H9 (cell line): ENCODE data around the gene RBPJL. TPM values are rescaled to one million over a fixed set of nuclear protein-coding genes. Genes with fewer than 3 reads are reported as not detected.

ENCODE experiments used
- DNase-seq: peaks from one replicate; pipeline ENCODE4 v3.0.0-alpha.2; 2017
- H2AFZ ChIP-seq: one replicate; pipeline ENCODE4 v1.6.1; 2013; ENCODE audit warnings: mild to moderate bottlenecking, low read length, control low read depth, moderate library complexity
- H2AK5ac ChIP-seq: 2 replicates; pipeline ENCODE4 v1.6.1; 2013; ENCODE audit warnings: low read length, control low read depth, mixed read lengths; ENCODE audit not compliant: insufficient read length
- H2BK120ac ChIP-seq: one replicate; pipeline ENCODE4 v1.6.1; 2013; ENCODE audit warnings: low read depth, mild to moderate bottlenecking, low read length, control low read depth, inconsistent platforms; ENCODE audit not compliant: poor library complexity, severe bottlenecking
- H2BK12ac ChIP-seq: 2 replicates; pipeline ENCODE4 v1.6.1; 2013; ENCODE audit warnings: low read length, control low read depth, mixed read lengths, low read depth; ENCODE audit not compliant: insufficient read length
- H2BK15ac ChIP-seq: 2 replicates; pipeline ENCODE4 v1.6.1; 2013; ENCODE audit warnings: low read depth, low read length, control low read depth
- H2BK20ac ChIP-seq: one replicate; pipeline ENCODE4 v1.6.1; 2013; ENCODE audit warnings: low read depth, mild to moderate bottlenecking, low read length, control low read depth, inconsistent platforms; ENCODE audit not compliant: poor library complexity, severe bottlenecking
- H2BK5ac ChIP-seq: 2 replicates; pipeline ENCODE4 v1.6.1; 2013; ENCODE audit warnings: low read length, control low read depth, mixed read lengths; ENCODE audit not compliant: insufficient read length
- H3K14ac ChIP-seq: 2 replicates; pipeline ENCODE4 v1.6.1; 2013; ENCODE audit warnings: low read length, control low read depth; ENCODE audit not compliant: insufficient read depth
- H3K18ac ChIP-seq: 2 replicates; pipeline ENCODE4 v1.6.1; 2013; ENCODE audit warnings: low read depth, mild to moderate bottlenecking, mixed read lengths, low read length, control low read depth; ENCODE audit not compliant: insufficient read length
- H3K23ac ChIP-seq: 2 replicates; pipeline ENCODE4 v1.6.1; 2013; ENCODE audit warnings: low read length, control low read depth, mixed read lengths, low read depth; ENCODE audit not compliant: insufficient read length
- H3K23me2 ChIP-seq: 2 replicates; pipeline ENCODE4 v1.6.1; 2013; ENCODE audit warnings: low read depth, mild to moderate bottlenecking, mixed read lengths, low read length, control low read depth; ENCODE audit not compliant: insufficient read length, poor library complexity, severe bottlenecking
- H3K27ac ChIP-seq: 2 replicates; pipeline ENCODE4 v1.5.1; 2013; ENCODE audit warnings: low read length, control low read depth, mixed read lengths, low read depth; ENCODE audit not compliant: insufficient read length
- H3K27me3 ChIP-seq: 2 replicates; pipeline ENCODE4 v1.6.1; 2013; ENCODE audit warnings: low read length, control low read depth, inconsistent platforms; ENCODE audit not compliant: insufficient read depth
- H3K4ac ChIP-seq: 2 replicates; pipeline ENCODE4 v1.6.1; 2013; ENCODE audit warnings: low read depth, mild to moderate bottlenecking, control low read depth, inconsistent platforms, low read length, moderate library complexity
- H3K4me1 ChIP-seq: 2 replicates; pipeline ENCODE4 v1.6.1; 2013; ENCODE audit warnings: low read length, control low read depth, inconsistent platforms; ENCODE audit not compliant: insufficient read depth
- H3K4me2 ChIP-seq: 2 replicates; pipeline ENCODE4 v1.6.1; 2013; ENCODE audit warnings: low read length, control low read depth, mixed read lengths; ENCODE audit not compliant: insufficient read length, insufficient read depth
- H3K56ac ChIP-seq: 2 replicates; pipeline ENCODE4 v1.6.1; 2013; ENCODE audit warnings: low read depth, mild to moderate bottlenecking, mixed read lengths, low read length, control low read depth; ENCODE audit not compliant: insufficient read length
- H3K79me1 ChIP-seq: 2 replicates; pipeline ENCODE4 v1.6.1; 2013; ENCODE audit warnings: low read depth, mild to moderate bottlenecking, moderate library complexity, low read length, control low read depth, inconsistent platforms; ENCODE audit not compliant: insufficient read depth, poor library complexity, severe bottlenecking
- H3K79me2 ChIP-seq: 2 replicates; pipeline ENCODE4 v1.6.1; 2013; ENCODE audit warnings: low read length, control low read depth, inconsistent platforms; ENCODE audit not compliant: insufficient read depth
- H3K9ac ChIP-seq: 2 replicates; pipeline ENCODE4 v1.6.1; 2013; ENCODE audit warnings: low read length, control low read depth, mixed read lengths; ENCODE audit not compliant: insufficient read length; ENCODE audit errors: extremely low read depth
- H3K9me3 ChIP-seq: one replicate; pipeline ENCODE4 v1.6.1; 2013; ENCODE audit warnings: low read depth, low read length, inconsistent platforms; ENCODE audit not compliant: control insufficient read depth
- H3T11ph ChIP-seq: one replicate; pipeline ENCODE4 v1.6.1; 2013; ENCODE audit warnings: mild to moderate bottlenecking, low read length, control low read depth, inconsistent platforms
- H4K20me1 ChIP-seq: one replicate; pipeline ENCODE4 v1.6.1; 2013; ENCODE audit not compliant: control insufficient read depth, insufficient read length, insufficient read depth
- H4K5ac ChIP-seq: 2 replicates; pipeline ENCODE4 v1.6.1; 2013; ENCODE audit warnings: low read depth, mild to moderate bottlenecking, mixed read lengths, low read length, control low read depth; ENCODE audit not compliant: insufficient read length
- H4K8ac ChIP-seq: replicated peaks from 2 replicates; pipeline ENCODE4 v1.6.1; 2013; ENCODE audit warnings: low read length, control low read depth, mixed read lengths, low read depth; ENCODE audit not compliant: insufficient read length
- H4K91ac ChIP-seq: 2 replicates; pipeline ENCODE4 v1.6.1; 2013; ENCODE audit warnings: low read depth, mild to moderate bottlenecking, moderate library complexity, mixed read lengths, low read length, control low read depth; ENCODE audit not compliant: insufficient read length
- H3K27ac Mint-ChIP-seq, 3 experiments: 2 replicates in 2 of 3; 3 replicates in 1 of 3; pipeline ENCODE4 v1.8.0; 2020 to 2021; ENCODE audit warnings: mixed read lengths in 3 of 3, mild to moderate bottlenecking in 1 of 3, moderate library complexity in 1 of 3
- H3K27me3 Mint-ChIP-seq: 2 replicates; pipeline ENCODE4 v1.8.0; 2021; ENCODE audit warnings: low read depth, mild to moderate bottlenecking, moderate library complexity, mixed read lengths
- H3K36me3 Mint-ChIP-seq, 3 experiments: 2 replicates in 2 of 3; 3 replicates in 1 of 3; pipeline ENCODE4 v1.8.0; 2020 to 2021; ENCODE audit warnings: low read depth in 3 of 3, mixed read lengths in 3 of 3; ENCODE audit not compliant: insufficient read depth in 1 of 3
- H3K4me1 Mint-ChIP-seq, 2 experiments: 2 replicates each; pipeline ENCODE4 v1.8.0; 2020; ENCODE audit warnings: mixed read lengths in 2 of 2
- H3K4me3 Mint-ChIP-seq, 2 experiments: 2 replicates in 1 of 2; 3 replicates in 1 of 2; pipeline ENCODE4 v1.8.0; 2020 to 2021; ENCODE audit warnings: mild to moderate bottlenecking in 2 of 2, mixed read lengths in 2 of 2, moderate library complexity in 1 of 2
- H3K9me3 Mint-ChIP-seq, 2 experiments: 2 replicates in 1 of 2; 3 replicates in 1 of 2; pipeline ENCODE4 v1.8.0; 2020; ENCODE audit warnings: mild to moderate bottlenecking in 2 of 2, mixed read lengths in 2 of 2, moderate library complexity in 1 of 2
- whole genome bisulfite sequencing: extraction: QIAGEN DNeasy Blood & Tissue Kit; methylation state at CpG from one replicate; pipeline ENCODE4 v1.1.7; 2013; ENCODE audit warnings: missing lambda C conversion rate, low lambda C conversion rate, mixed read lengths; ENCODE audit not compliant: insufficient read length; ENCODE audit errors: extremely low coverage; 5-methylcytosine and 5-hydroxymethylcytosine counted together
- total RNA-seq: library from RNA; stranded (reverse); gene quantifications from 2 replicates; pipeline ENCODE4 v1.2.1, GENCODE V29; 2021
- TF ChIP-seq, protein P1 (sequence below): fragments of 200-600 bp; sonication (generic); conservative IDR thresholded peaks from 3 replicates; pipeline ENCODE4 v1.8.0; 2021; ENCODE audit warnings: antibody characterized with exemption, mild to moderate bottlenecking

Gene RBPJL
- total RNA-seq, 1 experiment from 2014 or later: 0.28 TPM

DNA sequence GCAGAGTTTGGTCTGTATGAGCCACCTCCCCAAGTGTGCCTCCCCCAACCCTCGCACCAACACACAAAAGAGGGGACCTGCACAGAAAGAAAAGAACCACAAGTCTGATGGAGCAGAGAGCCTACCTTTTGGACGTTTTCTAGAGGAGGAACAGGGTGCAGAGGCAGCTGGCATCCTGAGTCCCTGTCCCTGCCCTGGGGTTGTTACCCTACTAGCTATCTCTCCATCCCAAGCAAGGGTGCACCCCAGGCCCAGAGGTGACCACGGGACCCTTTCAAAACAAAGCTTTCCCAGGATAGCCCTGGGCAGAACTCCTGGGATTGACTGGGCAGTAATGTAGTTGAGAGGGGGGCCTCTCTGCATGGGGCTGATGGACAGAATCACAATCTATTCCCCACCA lies 11.2 kb downstream of the RBPJL start:
- no peak overlapping the region for H3K18ac ChIP-seq
- no peak overlapping the region for H2BK5ac ChIP-seq
- no CpG with 5 or more reads among the region's 3 CpGs for WGBS
- DNase-seq: no peak
- no peak overlapping the region for H2BK12ac ChIP-seq
- H2BK20ac ChIP-seq: no peak overlapping the region
- H3K56ac ChIP-seq: no peak overlapping the region
- H3K4ac ChIP-seq: no peak overlapping the region
- no peak overlapping the region for H4K91ac ChIP-seq
- peaks cover 10% of the 10 kb centered on the region for H3K27me3 Mint-ChIP-seq
- H3K79me2 ChIP-seq: no peaks in the 10 kb centered on the region
- peaks cover 2 to 3% of the 10 kb centered on the region in 2 experiments; a peak in 1 of 4 replicates for H3K4me1 Mint-ChIP-seq
- H3K14ac ChIP-seq: no peak overlapping the region
- no peak overlapping the region for H4K8ac ChIP-seq
- H3T11ph ChIP-seq: no peak overlapping the region
- H3K27ac ChIP-seq: no peak overlapping the region
- no peaks in the 10 kb centered on the region for H4K20me1 ChIP-seq
- H3K4me2 ChIP-seq: no peak overlapping the region
- H2AK5ac ChIP-seq: no peak overlapping the region
- no peaks in the 10 kb centered on the region for H3K79me1 ChIP-seq
- no peak overlapping the region for H2BK120ac ChIP-seq
- no peak overlapping the region for H4K5ac ChIP-seq
- no peak overlapping the region for H2AFZ ChIP-seq
- no peaks in the 10 kb centered on the region for H3K9me3 Mint-ChIP-seq
- TF ChIP-seq, protein P1, sequence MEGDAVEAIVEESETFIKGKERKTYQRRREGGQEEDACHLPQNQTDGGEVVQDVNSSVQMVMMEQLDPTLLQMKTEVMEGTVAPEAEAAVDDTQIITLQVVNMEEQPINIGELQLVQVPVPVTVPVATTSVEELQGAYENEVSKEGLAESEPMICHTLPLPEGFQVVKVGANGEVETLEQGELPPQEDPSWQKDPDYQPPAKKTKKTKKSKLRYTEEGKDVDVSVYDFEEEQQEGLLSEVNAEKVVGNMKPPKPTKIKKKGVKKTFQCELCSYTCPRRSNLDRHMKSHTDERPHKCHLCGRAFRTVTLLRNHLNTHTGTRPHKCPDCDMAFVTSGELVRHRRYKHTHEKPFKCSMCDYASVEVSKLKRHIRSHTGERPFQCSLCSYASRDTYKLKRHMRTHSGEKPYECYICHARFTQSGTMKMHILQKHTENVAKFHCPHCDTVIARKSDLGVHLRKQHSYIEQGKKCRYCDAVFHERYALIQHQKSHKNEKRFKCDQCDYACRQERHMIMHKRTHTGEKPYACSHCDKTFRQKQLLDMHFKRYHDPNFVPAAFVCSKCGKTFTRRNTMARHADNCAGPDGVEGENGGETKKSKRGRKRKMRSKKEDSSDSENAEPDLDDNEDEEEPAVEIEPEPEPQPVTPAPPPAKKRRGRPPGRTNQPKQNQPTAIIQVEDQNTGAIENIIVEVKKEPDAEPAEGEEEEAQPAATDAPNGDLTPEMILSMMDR: no peak
- no peaks in the 10 kb centered on the region for H3K27me3 ChIP-seq
- H3K4me1 ChIP-seq: no peaks in the 10 kb centered on the region
- no peak overlapping the region for H3K4me3 Mint-ChIP-seq
- H3K23ac ChIP-seq: no peak overlapping the region
- no peaks in the 10 kb centered on the region for H3K23me2 ChIP-seq
- H2BK15ac ChIP-seq: no peak overlapping the region
- no peaks in the 10 kb centered on the region for H3K36me3 Mint-ChIP-seq
- no peak overlapping the region for H3K27ac Mint-ChIP-seq
- no peak overlapping the region for H3K9ac ChIP-seq
- no peaks in the 10 kb centered on the region for H3K9me3 ChIP-seq
